HUES6 (cell line): ENCODE data around the gene IFFO2.

Experiments
- H3K27ac ChIP-seq: 2 replicates; pipeline ENCODE4 v1.7.0; 2013; ENCODE audit warnings: low read depth, mild to moderate bottlenecking, low read length, inconsistent platforms
- H3K27me3 ChIP-seq: 2 replicates; pipeline ENCODE4 v1.6.1; 2013; ENCODE audit warnings: low read length; ENCODE audit not compliant: control insufficient read depth, insufficient read depth
- H3K36me3 ChIP-seq: 2 replicates; pipeline ENCODE4 v1.6.1; 2013; ENCODE audit warnings: low read length; ENCODE audit not compliant: control insufficient read depth, insufficient read depth
- H3K4me1 ChIP-seq: 2 replicates; pipeline ENCODE4 v1.6.1; 2013; ENCODE audit warnings: low read length; ENCODE audit not compliant: control insufficient read depth, insufficient read depth
- H3K4me3 ChIP-seq: 2 replicates; pipeline ENCODE4 v1.5.1; 2013; ENCODE audit warnings: low read depth, low read length
- H3K9ac ChIP-seq: one replicate; pipeline ENCODE4 v1.6.1; 2013; ENCODE audit warnings: mild to moderate bottlenecking, low read length
- H3K9me3 ChIP-seq: 2 replicates; pipeline ENCODE4 v1.6.1; 2013; ENCODE audit warnings: low read depth, low read length; ENCODE audit not compliant: control insufficient read depth, insufficient read depth

IFFO2 gene

DNA sequence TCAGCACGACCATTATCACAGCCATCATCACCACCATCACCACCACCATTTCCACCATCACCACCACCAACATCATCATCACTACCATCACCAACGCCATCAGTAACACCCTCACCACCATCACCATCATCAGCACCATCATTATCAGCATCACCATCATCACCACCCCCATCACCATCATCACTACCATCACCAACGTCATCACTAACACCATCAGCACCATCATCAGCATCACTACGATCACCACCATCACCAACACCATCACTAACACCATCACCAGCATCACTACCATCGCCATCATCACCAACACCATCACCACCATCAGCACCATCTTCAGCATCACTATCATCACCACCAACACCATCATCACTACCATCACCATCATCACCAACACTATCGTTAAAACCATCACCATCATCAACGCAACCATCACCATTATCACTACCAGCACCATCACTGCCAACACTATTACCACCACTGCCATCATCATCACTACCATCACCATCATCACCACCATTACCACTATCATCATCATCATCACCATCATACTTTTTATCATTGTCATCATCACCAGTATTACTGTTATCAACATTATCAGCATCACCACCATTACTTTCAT lies 98.3 kb downstream of the IFFO2 start:
- no peaks in the 10 kb centered on the region for H3K4me1 ChIP-seq
- peaks cover 29% of the 10 kb centered on the region; the same call in 1 of the 2 replicates for H3K27me3 ChIP-seq
- H3K9ac ChIP-seq: no peak overlapping the region
- H3K9me3 ChIP-seq: peaks cover 6% of the 10 kb centered on the region; the same call in 1 of the 2 replicates
- H3K36me3 ChIP-seq: no peaks in the 10 kb centered on the region
- H3K27ac ChIP-seq: no peak overlapping the region
- no peak overlapping the region for H3K4me3 ChIP-seq

DNA sequence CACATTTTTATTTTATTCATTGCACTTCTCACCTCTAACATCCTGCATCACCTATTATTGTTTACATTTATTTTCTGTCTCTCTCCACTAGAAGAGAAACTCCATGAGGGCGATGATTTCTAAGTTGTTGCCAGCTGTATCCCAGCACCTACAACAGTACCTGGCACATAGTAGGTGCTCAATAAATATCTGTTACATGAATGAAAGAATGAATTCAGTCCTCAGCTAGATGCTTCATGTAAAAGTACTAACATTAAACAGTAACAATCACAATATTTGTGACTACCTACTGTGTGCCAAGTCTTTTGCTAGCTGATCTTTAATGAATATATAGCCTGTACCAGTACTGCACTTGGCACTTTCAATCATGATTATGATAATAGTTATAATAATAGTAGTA lies 100.0 kb downstream of the IFFO2 start:
- H3K4me1 ChIP-seq: no peaks in the 10 kb centered on the region
- peaks cover 6% of the 10 kb centered on the region; the same call in 1 of the 2 replicates for H3K9me3 ChIP-seq
- no peak overlapping the region for H3K27ac ChIP-seq
- H3K36me3 ChIP-seq: no peaks in the 10 kb centered on the region
- no peak overlapping the region for H3K4me3 ChIP-seq
- H3K9ac ChIP-seq: no peak overlapping the region
- H3K27me3 ChIP-seq: peaks cover 45% of the 10 kb centered on the region; the same call in 1 of the 2 replicates

DNA sequence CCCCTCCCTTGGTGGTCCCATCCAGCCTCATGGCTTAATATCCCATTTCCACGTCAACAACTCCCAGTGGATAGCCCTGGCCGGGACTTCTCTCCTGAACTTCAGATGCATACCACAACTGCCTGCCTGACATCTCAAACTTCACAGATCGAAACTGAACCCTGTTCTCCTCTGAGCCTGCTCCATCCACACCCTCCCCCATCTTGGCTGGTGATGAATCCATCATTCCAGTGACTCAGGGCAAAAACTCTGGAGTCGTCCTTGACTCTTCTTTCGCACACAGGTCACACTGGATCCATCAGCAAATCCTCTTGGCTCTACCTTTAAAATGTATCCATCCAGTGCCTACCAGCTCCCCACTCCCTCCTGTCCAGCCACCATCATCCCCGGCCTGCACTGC lies 100.9 kb downstream of the IFFO2 start:
- Histone ChIP-seq H3K4me3 (no peak overlapping the region), H3K9me3 (peaks cover 6% of the 10 kb centered on the region; the same call in 1 of the 2 replicates), H3K4me1 (no peaks in the 10 kb centered on the region), H3K27me3 (peaks cover 45% of the 10 kb centered on the region; the same call in 1 of the 2 replicates), H3K36me3 (no peaks in the 10 kb centered on the region), H3K9ac (no peak overlapping the region), H3K27ac (no peak overlapping the region)

DNA sequence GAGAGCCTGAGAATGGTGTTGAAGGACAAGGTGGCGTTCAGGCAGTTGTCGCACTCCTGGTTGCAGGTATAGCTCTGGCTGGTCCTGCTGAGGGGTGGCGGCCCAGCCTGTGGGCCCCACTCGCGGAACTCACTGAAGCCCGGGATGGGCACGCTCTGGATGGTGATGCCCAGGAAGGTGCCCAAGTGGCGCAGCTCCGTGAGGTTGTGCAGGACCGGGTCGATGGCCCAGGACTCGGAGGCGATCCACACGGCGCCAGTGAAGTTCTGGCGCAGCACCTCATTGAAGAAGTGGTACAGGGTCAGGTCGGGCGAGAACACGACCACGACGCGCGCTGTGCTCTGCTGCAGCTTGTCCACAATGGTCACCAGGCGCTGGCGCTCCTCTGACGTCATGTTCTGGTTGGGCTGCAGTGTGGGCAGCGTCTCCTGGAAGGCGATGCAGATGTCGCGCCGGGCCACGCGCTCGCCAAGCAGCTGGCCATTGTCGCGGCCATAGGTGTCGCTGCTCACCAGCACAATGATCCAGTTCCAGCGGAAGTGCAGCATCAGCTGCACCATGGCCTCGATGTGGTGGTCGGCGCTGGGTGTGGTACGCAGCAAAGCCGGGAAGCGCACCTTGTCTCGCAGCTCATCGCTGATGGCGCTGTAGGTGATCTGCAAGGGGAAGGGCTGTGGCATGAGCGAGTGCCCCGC lies 102.0 kb downstream of the IFFO2 start:
- H3K36me3 ChIP-seq: no peaks in the 10 kb centered on the region
- no peaks in the 10 kb centered on the region for H3K4me1 ChIP-seq
- H3K27ac ChIP-seq: no peak overlapping the region
- no peak overlapping the region for H3K4me3 ChIP-seq
- H3K9me3 ChIP-seq: peaks cover 6% of the 10 kb centered on the region; the same call in 1 of the 2 replicates
- H3K9ac ChIP-seq: no peak overlapping the region
- peaks cover 49% of the 10 kb centered on the region; the same call in 1 of the 2 replicates for H3K27me3 ChIP-seq
